Measurements from ENCODE around the gene CACNG4.

GRCh38 chr17:66981983-66982508 is 17.5 kb downstream of the CACNG4 start:
- TF ChIP-seq POLR2A (IDR thresholded peaks at IDR 0.05; ENCODE audit: low read length) (no peak), GATA1 (IDR thresholded peaks at IDR 0.05; ENCODE audit: low read depth, low read length) (no peak)

Measured in erythroblast (primary cell).